SIG-M5 treated with dmso at 0.1 percent for 504 hours (cell line): ENCODE data around the gene MAP3K4.

ENCODE experiments used
- DNase-seq: peaks from one replicate; lab custom pipeline; 2025; ENCODE audit not compliant: unreplicated experiment; lab: John Stamatoyannopoulos, UW

The MAP3K4 gene

DNA sequence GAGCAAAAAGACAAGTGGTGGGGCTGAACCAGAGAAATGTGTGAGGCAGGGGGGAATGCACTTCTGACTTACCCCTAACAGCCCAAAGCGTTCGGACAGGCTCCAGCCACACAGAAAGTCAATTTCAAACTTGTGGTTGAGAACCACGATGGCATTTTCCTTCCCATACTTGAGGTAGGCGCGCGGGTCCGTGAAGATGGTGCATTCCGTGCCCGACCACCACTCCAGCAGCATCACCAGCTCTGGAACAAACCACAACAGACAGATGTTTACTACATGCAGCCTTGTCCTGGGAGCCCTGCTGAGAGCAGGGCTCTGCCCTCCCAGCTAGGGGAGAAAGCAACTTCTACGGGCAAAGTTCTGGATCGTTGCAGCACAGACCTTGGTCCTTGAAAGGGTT, 174.6 kb downstream of the MAP3K4 start:
- DNase-seq = no peak

DNA sequence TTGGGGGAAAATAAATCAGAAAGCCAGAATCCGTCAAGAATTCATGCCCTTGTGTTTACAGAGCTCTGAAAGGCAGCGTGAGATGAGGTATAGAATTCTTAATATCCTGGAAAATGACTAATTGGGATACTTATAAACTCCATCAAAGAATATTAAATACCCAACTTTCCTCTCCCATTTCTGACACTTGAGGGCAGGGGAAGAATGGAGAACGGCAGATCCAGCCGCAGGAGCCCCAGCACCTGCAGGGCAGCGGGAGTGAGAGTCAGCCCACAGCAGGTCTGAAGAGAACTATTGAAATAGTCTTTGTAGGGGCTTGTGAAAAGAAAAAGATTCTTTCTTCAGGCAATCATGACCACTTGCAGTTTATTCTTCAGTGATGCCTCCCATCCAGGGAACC, 175.1 kb downstream of the MAP3K4 start:
- no peak for DNase-seq
